WERI-Rb-1 (cell line): ENCODE results near the gene TRABD.

Experiments
- DNase-seq: peaks from one replicate; pipeline ENCODE4 v3.0.0-alpha.2; 2020
- H3K27ac ChIP-seq: fragments of 250-450 bp; sonication (Bioruptor Pico); 2 replicates; pipeline ENCODE4 v1.5.1; 2020; ENCODE audit warnings: mild to moderate bottlenecking, moderate library complexity
- H3K27me3 ChIP-seq: fragments of 250-450 bp; sonication (Bioruptor Pico); 2 replicates; pipeline ENCODE4 v1.5.1; 2021; ENCODE audit warnings: mild to moderate bottlenecking, low read depth, moderate library complexity; ENCODE audit not compliant: insufficient read depth, severe bottlenecking
- H3K36me3 ChIP-seq: fragments of 250-450 bp; sonication (Bioruptor Pico); 2 replicates; pipeline ENCODE4 v1.5.1; 2020; ENCODE audit warnings: mild to moderate bottlenecking, moderate library complexity
- H3K4me3 ChIP-seq: 2 replicates; pipeline ENCODE4 v1.5.1; 2011; ENCODE audit warnings: low read depth, mild to moderate bottlenecking, control low read depth, low read length
- H3K9me3 ChIP-seq: fragments of 250-450 bp; sonication (Bioruptor Pico); 2 replicates; pipeline ENCODE4 v1.5.1; 2021; ENCODE audit warnings: mild to moderate bottlenecking, moderate library complexity; ENCODE audit not compliant: severe bottlenecking
- TF ChIP-seq, protein P1 (sequence below): IDR thresholded peaks from 2 replicates; pipeline ENCODE4 v1.5.1; 2011; ENCODE audit warnings: low read depth, mild to moderate bottlenecking, control low read depth, inconsistent platforms, low read length

TRABD gene

GRCh38 chr22:50188356-50188755 lies 2.6 kb downstream of the TRABD start:
- Histone ChIP-seq H3K36me3 (0 out of 2 replicates have a peak, but pooled peaks cover 2% of the 10 kb centered on the region), H3K27ac (0 out of 2 replicates have a peak overlapping the region, but pooled peaks have one; percentile 34), H3K9me3 (no peaks in the 10 kb centered on the region), H3K4me3 (no peak overlapping the region), H3K27me3 (no peaks in the 10 kb centered on the region)
- DNase-seq = no peak
- TF ChIP-seq, protein P1, sequence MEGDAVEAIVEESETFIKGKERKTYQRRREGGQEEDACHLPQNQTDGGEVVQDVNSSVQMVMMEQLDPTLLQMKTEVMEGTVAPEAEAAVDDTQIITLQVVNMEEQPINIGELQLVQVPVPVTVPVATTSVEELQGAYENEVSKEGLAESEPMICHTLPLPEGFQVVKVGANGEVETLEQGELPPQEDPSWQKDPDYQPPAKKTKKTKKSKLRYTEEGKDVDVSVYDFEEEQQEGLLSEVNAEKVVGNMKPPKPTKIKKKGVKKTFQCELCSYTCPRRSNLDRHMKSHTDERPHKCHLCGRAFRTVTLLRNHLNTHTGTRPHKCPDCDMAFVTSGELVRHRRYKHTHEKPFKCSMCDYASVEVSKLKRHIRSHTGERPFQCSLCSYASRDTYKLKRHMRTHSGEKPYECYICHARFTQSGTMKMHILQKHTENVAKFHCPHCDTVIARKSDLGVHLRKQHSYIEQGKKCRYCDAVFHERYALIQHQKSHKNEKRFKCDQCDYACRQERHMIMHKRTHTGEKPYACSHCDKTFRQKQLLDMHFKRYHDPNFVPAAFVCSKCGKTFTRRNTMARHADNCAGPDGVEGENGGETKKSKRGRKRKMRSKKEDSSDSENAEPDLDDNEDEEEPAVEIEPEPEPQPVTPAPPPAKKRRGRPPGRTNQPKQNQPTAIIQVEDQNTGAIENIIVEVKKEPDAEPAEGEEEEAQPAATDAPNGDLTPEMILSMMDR = no peak

DNA sequence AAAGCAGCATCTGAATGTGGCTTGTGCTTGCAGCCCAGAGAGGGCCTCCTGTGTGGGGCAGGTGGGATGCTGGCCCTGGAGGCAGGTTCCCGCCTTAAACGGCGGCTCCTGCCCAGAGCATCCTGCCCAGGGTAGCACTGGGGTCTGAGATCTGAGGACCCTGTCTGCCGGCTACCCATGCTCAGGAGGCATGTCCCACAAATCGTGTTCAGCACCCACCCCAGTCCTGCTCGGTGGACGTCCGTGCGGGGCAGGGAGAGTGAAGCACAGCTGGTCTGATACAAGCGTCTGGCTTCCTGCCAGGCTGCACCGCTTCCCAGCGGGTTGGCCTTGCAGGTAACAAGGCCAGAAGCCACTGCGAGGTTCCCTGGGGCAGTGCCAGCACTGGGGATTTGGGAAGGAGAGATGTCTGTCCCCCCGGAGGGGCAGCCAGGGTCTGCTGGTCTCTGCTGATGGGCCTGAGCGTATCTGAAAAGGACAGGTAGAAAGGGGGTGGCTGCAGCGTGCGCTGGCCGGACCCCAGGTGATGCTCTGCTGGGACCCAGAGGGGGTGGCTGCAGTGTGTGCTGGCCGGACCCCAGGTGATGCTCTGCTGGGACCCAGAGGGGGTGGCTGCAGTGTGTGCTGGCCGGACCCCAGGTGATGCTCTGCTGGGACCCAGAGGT lies 3.6 kb downstream of the TRABD start:
- H3K36me3 ChIP-seq = peaks cover 3% of the 10 kb centered on the region; the same call in 1 of the 2 replicates
- no peak for DNase-seq
- TF ChIP-seq, protein P1 = no peak
- no peaks in the 10 kb centered on the region for H3K27me3 ChIP-seq
- H3K4me3 ChIP-seq = no peak overlapping the region
- peak overlapping the region; percentile 34; the same call in 1 of the 2 replicates for H3K27ac ChIP-seq
- H3K9me3 ChIP-seq = no peaks in the 10 kb centered on the region

DNA sequence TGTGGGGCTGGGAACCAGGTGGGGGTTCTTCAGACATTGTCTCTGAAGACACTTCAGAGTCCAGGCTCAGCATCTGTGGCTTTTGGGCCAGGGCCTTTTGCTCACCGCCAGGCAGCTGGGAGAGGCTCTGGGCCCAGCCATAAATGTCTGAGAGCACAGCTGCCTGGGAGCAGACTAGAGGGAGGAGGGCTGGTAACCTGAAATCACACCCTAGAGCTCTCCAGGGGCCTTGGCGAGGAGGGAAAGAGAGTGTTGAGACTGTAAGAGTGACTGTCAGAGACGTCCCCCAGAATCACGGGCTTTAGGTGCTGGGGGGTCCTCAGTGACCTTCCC lies 4.1 kb downstream of the TRABD start:
- no peak for DNase-seq
- H3K36me3 ChIP-seq = peaks cover 8% of the 10 kb centered on the region
- H3K27ac ChIP-seq = no peak overlapping the region
- TF ChIP-seq, protein P1 = no peak
- no peaks in the 10 kb centered on the region for H3K27me3 ChIP-seq
- H3K4me3 ChIP-seq = no peak overlapping the region
- H3K9me3 ChIP-seq = no peaks in the 10 kb centered on the region

GRCh38 chr22:50190182-50190940 lies 4.6 kb downstream of the TRABD start:
- TF ChIP-seq, protein P1 = peak; percentile 38; the same call in 1 of the 2 replicates
- Histone ChIP-seq H3K4me3 (no peak overlapping the region), H3K27me3 (no peaks in the 10 kb centered on the region), H3K27ac (no peak overlapping the region; the same call in 1 of the 2 replicates), H3K36me3 (peaks cover 11% of the 10 kb centered on the region), H3K9me3 (no peaks in the 10 kb centered on the region)
- no peak for DNase-seq

DNA sequence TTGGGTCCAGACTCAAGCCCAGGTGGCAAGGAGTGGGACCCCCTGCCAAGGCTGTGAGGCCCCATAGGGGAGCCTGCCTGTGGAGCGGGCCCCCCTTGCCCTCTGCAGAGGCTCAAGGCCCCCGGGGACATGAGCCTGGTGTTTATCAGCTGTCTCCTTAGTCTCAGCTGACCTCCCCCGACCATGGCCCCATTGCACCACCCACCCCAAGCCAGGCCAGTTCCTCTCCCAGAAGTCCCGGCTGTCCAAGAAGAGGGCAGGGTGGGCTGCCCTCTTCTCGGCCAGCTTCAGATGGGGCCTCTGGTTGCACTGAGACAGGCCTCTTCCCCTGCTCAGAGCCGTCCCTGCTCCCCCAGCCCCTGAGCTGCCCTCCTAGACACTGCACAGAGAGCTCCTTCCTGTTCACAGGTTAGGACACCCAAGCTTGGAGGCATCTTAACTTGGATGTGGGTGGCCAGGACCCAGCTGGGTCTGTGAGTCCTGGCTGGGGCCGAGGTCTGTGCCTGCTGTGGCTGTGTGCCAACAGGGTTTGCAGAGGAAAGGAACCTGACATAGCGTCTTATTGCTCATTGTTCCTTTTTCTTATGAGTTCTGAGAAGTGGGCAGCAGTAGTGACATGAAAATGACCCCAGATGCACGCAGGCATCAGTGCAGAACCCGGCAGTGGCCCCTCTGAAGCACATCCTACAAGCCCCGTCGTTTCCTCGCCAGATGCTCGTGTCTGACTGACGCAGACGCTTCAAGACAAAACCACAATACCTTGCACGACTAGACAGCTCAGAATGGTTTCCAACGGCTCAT lies 5.4 kb downstream of the TRABD start:
- peaks cover 16% of the 10 kb centered on the region for H3K36me3 ChIP-seq
- DNase-seq = no peak
- TF ChIP-seq, protein P1 = no peak
- H3K9me3 ChIP-seq = no peaks in the 10 kb centered on the region
- no peak overlapping the region for H3K4me3 ChIP-seq
- no peak overlapping the region; the same call in 1 of the 2 replicates for H3K27ac ChIP-seq
- H3K27me3 ChIP-seq = no peaks in the 10 kb centered on the region
